PC-3 (cell line): ENCODE results near the gene LPCAT4. TPM values are rescaled to one million over a fixed set of nuclear protein-coding genes. Genes with fewer than 3 reads are reported as not detected.

Source experiments
- ATAC-seq: fragments of 200-7000 bp; cut with Tn5 transposase; 2 replicates; pipeline ENCODE4 v1.9.1; 2020; ENCODE audit warnings: mild to moderate bottlenecking, moderate library complexity
- BruUV-seq: library from RNA; stranded (reverse); fragments of 400-500 nt; replicated peaks from 2 replicates; lab custom pipeline; 2021; lab: Mats Ljungman, UMichigan
- CTCF ChIA-PET: fragments of 300-600 bp; sonication (Branson Sonifier 250); formaldehyde crosslinking; loops from one replicate; lab custom pipeline; 2022; ENCODE audit warnings: antibody characterized with exemption; lab: Charles Lee
- POLR2A ChIA-PET: fragments of 300-600 bp; sonication (Branson Sonifier 250); formaldehyde crosslinking; loops from one replicate; lab custom pipeline; 2022; ENCODE audit warnings: antibody characterized with exemption; ENCODE audit not compliant: unreplicated experiment; lab: Charles Lee
- DNase-seq: peaks from one replicate; pipeline ENCODE4 v3.0.0-alpha.2; 2015
- H2AFZ ChIP-seq: fragments of 300-600 bp; sonication (generic); 2 replicates; pipeline ENCODE4 v1.6.0; 2016; ENCODE audit warnings: antibody characterized with exemption, low read length
- H3F3A ChIP-seq: fragments of 300-600 bp; sonication (generic); one replicate; pipeline ENCODE4 v1.6.0; 2017; ENCODE audit warnings: antibody characterized with exemption, low read length, control low read depth, mild to moderate bottlenecking; ENCODE audit not compliant: unreplicated experiment
- H3K27ac ChIP-seq: fragments of 300-600 bp; sonication (generic); 2 replicates; pipeline ENCODE4 v1.5.1; 2016; ENCODE audit warnings: mild to moderate bottlenecking, low read length
- H3K27me3 ChIP-seq: fragments of 300-600 bp; sonication (generic); 2 replicates; pipeline ENCODE4 v1.6.1; 2016; ENCODE audit warnings: low read length, mixed read lengths
- H3K36me3 ChIP-seq: fragments of 300-600 bp; sonication (generic); 2 replicates; pipeline ENCODE4 v1.6.1; 2016; ENCODE audit warnings: low read depth, mixed run types, low read length, mixed read lengths
- H3K4me1 ChIP-seq: fragments of 300-600 bp; sonication (generic); 2 replicates; pipeline ENCODE4 v1.5.1; 2016; ENCODE audit warnings: low read length; ENCODE audit not compliant: insufficient read depth
- H3K4me2 ChIP-seq: fragments of 300-600 bp; sonication (generic); 2 replicates; pipeline ENCODE4 v1.6.0; 2016; ENCODE audit warnings: low read length
- H3K4me3 ChIP-seq: fragments of 300-600 bp; sonication (generic); 2 replicates; pipeline ENCODE4 v1.5.1; 2016; ENCODE audit warnings: mild to moderate bottlenecking, low read length, mixed read lengths
- H3K79me2 ChIP-seq: fragments of 300-600 bp; sonication (generic); 2 replicates; pipeline ENCODE4 v1.6.1; 2017; ENCODE audit warnings: low read length, mixed read lengths
- H3K9ac ChIP-seq: fragments of 300-600 bp; sonication (generic); 2 replicates; pipeline ENCODE4 v1.6.0; 2016; ENCODE audit warnings: mild to moderate bottlenecking, low read length
- H3K9me2 ChIP-seq: fragments of 300-600 bp; sonication (generic); replicated peaks from 2 replicates; pipeline ENCODE4 v1.6.1; 2016; ENCODE audit warnings: mixed run types, low read length, mixed read lengths
- H3K9me3 ChIP-seq: fragments of 300-600 bp; sonication (generic); 2 replicates; pipeline ENCODE4 v1.6.1; 2016; ENCODE audit warnings: low read length, mixed read lengths
- H4K20me1 ChIP-seq: fragments of 300-600 bp; sonication (generic); 2 replicates; pipeline ENCODE4 v1.6.1; 2016; ENCODE audit warnings: low read length, mixed read lengths
- EZH2 ChIP-seq: fragments of 300-600 bp; sonication (generic); IDR thresholded peaks from one replicate; pipeline ENCODE4 v1.6.1; 2017; ENCODE audit warnings: antibody characterized with exemption, mild to moderate bottlenecking, low read length; ENCODE audit not compliant: unreplicated experiment
- EZH2phosphoT487 ChIP-seq: fragments of 300-600 bp; sonication (generic); IDR thresholded peaks from 2 replicates; pipeline ENCODE4 v1.6.1; 2018; ENCODE audit warnings: mild to moderate bottlenecking, antibody characterized with exemption, low read length, borderline replicate concordance
- intact Hi-C: fragments of 100-400 bp; cut with micrococcal nuclease; formaldehyde crosslinking; loops from 2 replicates; pipeline ENCODE4 v1.9.0; 2023
- microRNA-seq: library from miRNA; unstranded; fragments of <30 nt; microRNA quantifications from one replicate; pipeline ENCODE4 v1.1.0, GENCODE V29; 2020; ENCODE audit not compliant: unreplicated experiment
- total RNA-seq: library from RNA; depleted of rRNA; stranded (reverse); fragments of >200 nt; gene quantifications from 2 replicates; pipeline ENCODE4 v1.2.3, GENCODE V29; 2014; rRNA removed
- TF ChIP-seq, protein P1 (sequence below): fragments of 300-600 bp; sonication (generic); conservative IDR thresholded peaks from 2 replicates; pipeline ENCODE4 v1.5.1; 2017; ENCODE audit warnings: antibody characterized with exemption, low read depth, mild to moderate bottlenecking, low read length

LPCAT4 gene
- total RNA-seq, 1 experiment from 2014 or later, result 37.0 TPM

DNA sequence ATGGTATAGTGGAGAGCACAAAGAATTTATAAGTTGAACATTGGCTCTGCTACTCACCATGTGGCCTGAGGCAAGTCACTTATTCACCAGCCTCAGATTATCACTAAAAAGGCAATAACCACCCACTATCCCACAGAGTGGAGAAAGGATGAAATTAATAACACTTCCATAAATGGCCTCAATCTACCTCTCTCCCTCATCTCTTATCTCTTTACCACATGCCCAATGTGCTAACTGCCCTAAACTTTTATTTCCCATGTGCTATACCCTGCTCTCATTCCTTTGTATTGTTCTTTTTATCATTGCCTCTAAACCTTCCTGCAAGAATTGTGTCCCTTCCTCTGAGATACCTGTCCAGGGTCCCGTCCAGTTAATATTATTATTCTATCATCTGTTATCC is 55.4 kb downstream of the LPCAT4 start:
- H3K36me3 ChIP-seq, result no peaks in the 10 kb centered on the region; the same call in 1 of the 2 replicates
- H3K4me1 ChIP-seq, result peaks cover 6% of the 10 kb centered on the region; the same call in 1 of the 2 replicates
- TF ChIP-seq EZH2, result no peak
- TF ChIP-seq, protein P1, sequence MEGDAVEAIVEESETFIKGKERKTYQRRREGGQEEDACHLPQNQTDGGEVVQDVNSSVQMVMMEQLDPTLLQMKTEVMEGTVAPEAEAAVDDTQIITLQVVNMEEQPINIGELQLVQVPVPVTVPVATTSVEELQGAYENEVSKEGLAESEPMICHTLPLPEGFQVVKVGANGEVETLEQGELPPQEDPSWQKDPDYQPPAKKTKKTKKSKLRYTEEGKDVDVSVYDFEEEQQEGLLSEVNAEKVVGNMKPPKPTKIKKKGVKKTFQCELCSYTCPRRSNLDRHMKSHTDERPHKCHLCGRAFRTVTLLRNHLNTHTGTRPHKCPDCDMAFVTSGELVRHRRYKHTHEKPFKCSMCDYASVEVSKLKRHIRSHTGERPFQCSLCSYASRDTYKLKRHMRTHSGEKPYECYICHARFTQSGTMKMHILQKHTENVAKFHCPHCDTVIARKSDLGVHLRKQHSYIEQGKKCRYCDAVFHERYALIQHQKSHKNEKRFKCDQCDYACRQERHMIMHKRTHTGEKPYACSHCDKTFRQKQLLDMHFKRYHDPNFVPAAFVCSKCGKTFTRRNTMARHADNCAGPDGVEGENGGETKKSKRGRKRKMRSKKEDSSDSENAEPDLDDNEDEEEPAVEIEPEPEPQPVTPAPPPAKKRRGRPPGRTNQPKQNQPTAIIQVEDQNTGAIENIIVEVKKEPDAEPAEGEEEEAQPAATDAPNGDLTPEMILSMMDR, result no peak
- TF ChIP-seq EZH2phosphoT487, result no peak
- POLR2A ChIA-PET, result no interaction called here
- no peak overlapping the region for H3K4me2 ChIP-seq
- H2AFZ ChIP-seq, result no peak overlapping the region
- intact Hi-C loops, result no loop called here
- BruUV-seq, result no TSS peak
- ATAC-seq (no peak), DNase-seq (no peak)
- CTCF ChIA-PET, result no interaction called here
- H3K9me2 ChIP-seq, result no peaks in the 10 kb centered on the region
- H3K4me3 ChIP-seq, result no peak overlapping the region
- no peaks in the 10 kb centered on the region for H3K9me3 ChIP-seq
- no peak overlapping the region for H3K27ac ChIP-seq
- no peak overlapping the region for H3K9ac ChIP-seq
- no peaks in the 10 kb centered on the region for H3K27me3 ChIP-seq
- H3K79me2 ChIP-seq, result no peaks in the 10 kb centered on the region
- H4K20me1 ChIP-seq, result no peaks in the 10 kb centered on the region
- no peaks in the 10 kb centered on the region for H3F3A ChIP-seq

Small RNA genes within 50 kb of the gene (microRNA-seq; reads per million reads assigned to microRNA genes)
- not detected for gene MIR1233-1

Other genes with a start within 250 kb of the LPCAT4 start
- 51.6 and 57.6 TPM in 2 replicates for gene KATNBL1, start 157.1 kb downstream of the LPCAT4 start, total RNA-seq
- gene EMC4, start 142.2 kb downstream of the LPCAT4 start, total RNA-seq, result 486 and 540 TPM in 2 replicates
- 22.9 TPM in 2 replicates for gene SLC12A6, start 29.4 kb downstream of the LPCAT4 start, total RNA-seq
- gene NOP10, start 24.1 kb downstream of the LPCAT4 start, total RNA-seq, result 291 and 323 TPM in 2 replicates
- 0.04 TPM in 1 of 2 replicates, not detected in the other for gene NUTM1, start 23.9 kb downstream of the LPCAT4 start, total RNA-seq
- 25.3 and 37.3 TPM in 2 replicates for gene GOLGA8A, start 70.6 kb upstream of the LPCAT4 start, total RNA-seq
- 50.0 and 51.0 TPM in 2 replicates for gene GOLGA8B, start 216.5 kb upstream of the LPCAT4 start, total RNA-seq